MCF 10A (cell line): ENCODE data around the gene KRT4. TPM values are rescaled to one million over a fixed set of nuclear protein-coding genes. Genes with fewer than 3 reads are reported as not detected.
A peak's percentile ranks its signal among the peaks of the same experiment; 100 is the strongest.

Experiments
- BruUV-seq: library from RNA; stranded (reverse); fragments of 400-500 nt; replicated peaks from 2 replicates; lab custom pipeline; 2021; lab: Mats Ljungman, UMichigan
- CTCF ChIA-PET: fragments of 300-600 bp; sonication (Branson Sonifier 250); formaldehyde crosslinking; extraction: SDS; loops from one replicate; lab custom pipeline; 2021; ENCODE audit warnings: antibody characterized with exemption, inconsistent platforms; lab: Yijun Ruan, JAX
- POLR2A ChIA-PET: fragments of 300-600, 350-650 bp; sonication (Branson Sonifier 250); formaldehyde crosslinking; extraction: SDS; loops from one replicate; lab custom pipeline; 2020; ENCODE audit warnings: antibody characterized with exemption, inconsistent platforms; lab: Yijun Ruan, JAX
- DNase-seq: peaks from one replicate; pipeline ENCODE4 v3.0.0-alpha.2; 2018; ENCODE audit not compliant: unreplicated experiment
- H3K27ac Mint-ChIP-seq: one replicate; pipeline ENCODE4 v1.8.0; 2022; ENCODE audit warnings: mild to moderate bottlenecking, low read depth, mixed read lengths; ENCODE audit not compliant: unreplicated experiment
- H3K27me3 Mint-ChIP-seq: one replicate; pipeline ENCODE4 v1.8.0; 2022; ENCODE audit warnings: mixed read lengths; ENCODE audit not compliant: insufficient read depth, unreplicated experiment
- H3K36me3 Mint-ChIP-seq: one replicate; pipeline ENCODE4 v1.8.0; 2022; ENCODE audit warnings: mild to moderate bottlenecking, moderate library complexity, mixed read lengths; ENCODE audit not compliant: insufficient read depth, unreplicated experiment
- H3K4me1 Mint-ChIP-seq: one replicate; pipeline ENCODE4 v1.8.0; 2022; ENCODE audit warnings: mixed read lengths; ENCODE audit not compliant: insufficient read depth, unreplicated experiment
- H3K4me3 Mint-ChIP-seq: one replicate; pipeline ENCODE4 v1.8.0; 2022; ENCODE audit warnings: mild to moderate bottlenecking, moderate library complexity, mixed read lengths; ENCODE audit not compliant: unreplicated experiment
- H3K9me3 Mint-ChIP-seq: one replicate; pipeline ENCODE4 v1.8.0; 2022; ENCODE audit warnings: mixed read lengths; ENCODE audit not compliant: unreplicated experiment
- CTCF ChIP-seq: fragments of 200-600 bp; IDR thresholded peaks from one replicate; pipeline ENCODE4 v1.8.0; 2022; ENCODE audit warnings: antibody characterized with exemption, mild to moderate bottlenecking; ENCODE audit not compliant: unreplicated experiment
- intact Hi-C: fragments of 100-400 bp; cut with micrococcal nuclease; formaldehyde crosslinking; loops from 2 replicates; pipeline ENCODE4 v1.14.1; 2022
- total RNA-seq: library from RNA; stranded (reverse); gene quantifications from 2 replicates; pipeline ENCODE4 v1.2.3, GENCODE V29; 2022

The KRT4 gene
- total RNA-seq, 1 experiment from 2014 or later = not detected

GRCh38 chr12:52837413-52837741 is 23.5 kb upstream of the KRT4 start:
- no peaks in the 10 kb centered on the region for H3K36me3 Mint-ChIP-seq
- intact Hi-C loops = no loop called here
- peaks cover 42% of the 10 kb centered on the region for H3K27me3 Mint-ChIP-seq
- peak; percentile 65 for DNase-seq
- no peak overlapping the region for H3K4me3 Mint-ChIP-seq
- no peak overlapping the region for H3K27ac Mint-ChIP-seq
- H3K9me3 Mint-ChIP-seq = no peaks in the 10 kb centered on the region
- CTCF ChIA-PET = interaction anchor here (0.6 kb wide), 1 partner anchor 262 kb away, joined by 4 read pairs; no protein-coding TSS in a partner anchor
- POLR2A ChIA-PET = no interaction called here
- BruUV-seq = no TSS peak
- TF ChIP-seq CTCF = no peak
- H3K4me1 Mint-ChIP-seq = peaks cover 10% of the 10 kb centered on the region

- DNase-seq = no peak
- ChIA-PET CTCF (interaction anchor here (0.6 kb wide), 1 partner anchor 262 kb away, joined by 4 read pairs; no protein-coding TSS in a partner anchor), POLR2A (no interaction called here)
- intact Hi-C loops = no loop called here
- H3K27me3 Mint-ChIP-seq = peaks cover 42% of the 10 kb centered on the region
- H3K27ac Mint-ChIP-seq = no peak overlapping the region
- no peaks in the 10 kb centered on the region for H3K36me3 Mint-ChIP-seq
- H3K9me3 Mint-ChIP-seq = no peaks in the 10 kb centered on the region
- BruUV-seq = no TSS peak
- TF ChIP-seq CTCF = no peak
- H3K4me1 Mint-ChIP-seq = peaks cover 10% of the 10 kb centered on the region
- no peak overlapping the region for H3K4me3 Mint-ChIP-seq
These were observed 22.8 kb upstream of the KRT4 start for GRCh38 chr12:52836491-52837412.

GRCh38 chr12:52836042-52836466 is 22.1 kb upstream of the KRT4 start:
- POLR2A ChIA-PET = no interaction called here
- H3K36me3 Mint-ChIP-seq = no peaks in the 10 kb centered on the region
- H3K27me3 Mint-ChIP-seq = peaks cover 39% of the 10 kb centered on the region
- H3K9me3 Mint-ChIP-seq = no peaks in the 10 kb centered on the region
- no TSS peak for BruUV-seq
- H3K4me1 Mint-ChIP-seq = peaks cover 10% of the 10 kb centered on the region
- TF ChIP-seq CTCF = no peak
- no peak for DNase-seq
- intact Hi-C loops = no loop called here
- CTCF ChIA-PET = no interaction called here
- no peak overlapping the region for H3K27ac Mint-ChIP-seq
- no peak overlapping the region for H3K4me3 Mint-ChIP-seq

GRCh38 chr12:52835271-52836041 is 21.5 kb upstream of the KRT4 start:
- ChIA-PET POLR2A (no interaction called here), CTCF (no interaction called here)
- Mint-ChIP-seq H3K27ac (no peak overlapping the region), H3K27me3 (peaks cover 34% of the 10 kb centered on the region), H3K4me3 (no peak overlapping the region), H3K4me1 (peaks cover 10% of the 10 kb centered on the region), H3K9me3 (no peaks in the 10 kb centered on the region), H3K36me3 (no peaks in the 10 kb centered on the region)
- TF ChIP-seq CTCF = no peak
- no TSS peak for BruUV-seq
- intact Hi-C loops = no loop called here
- no peak for DNase-seq
